ENCODE results near the gene ABCA1.

DNA sequence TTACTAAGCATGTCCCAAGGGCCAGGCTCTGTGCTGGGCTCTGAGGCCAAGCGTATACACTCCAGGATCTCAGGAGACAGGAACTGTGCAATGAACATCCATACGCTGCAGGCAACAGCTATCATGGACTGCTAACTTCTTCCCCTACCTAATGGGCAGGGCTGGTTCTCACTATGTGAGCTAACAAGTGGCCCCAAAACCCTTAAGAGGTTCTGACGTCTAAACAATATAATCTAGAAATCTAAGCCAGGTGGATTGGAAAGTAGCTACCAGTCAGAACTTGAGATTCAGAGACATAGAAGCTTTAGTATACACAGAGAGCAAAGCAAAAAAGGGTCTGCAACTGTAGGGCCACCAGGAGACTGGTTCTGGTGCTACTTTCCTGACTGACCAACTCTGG, 27.6 kb downstream of the ABCA1 start:
- TF ChIP-seq CTCF (IDR thresholded peaks at IDR 0.05) (no peak), POLR2A (IDR thresholded peaks at IDR 0.05) (no peak)

Data from Peyer's patch (tissue), 4 donors.